22Rv1 (cell line): Measurements from ENCODE around the gene TPBG.
"Not testable (repeated sequence)": the region's sequence is repeated elsewhere in the genome, so short reads cannot be mapped to it uniquely, and the experiment has no call there.

ENCODE experiments used
- ZFX ChIP-seq: fragments of 450-650 bp; IDR thresholded peaks from 2 replicates; pipeline ENCODE4 v1.6.1; 2017; ENCODE audit warnings: antibody characterized with exemption, borderline replicate concordance
- TF ChIP-seq, protein P1 (sequence below): fragments of 450-650 bp; IDR thresholded peaks from 2 replicates; pipeline ENCODE4 v1.5.1; 2017; ENCODE audit warnings: mild to moderate bottlenecking

DNA sequence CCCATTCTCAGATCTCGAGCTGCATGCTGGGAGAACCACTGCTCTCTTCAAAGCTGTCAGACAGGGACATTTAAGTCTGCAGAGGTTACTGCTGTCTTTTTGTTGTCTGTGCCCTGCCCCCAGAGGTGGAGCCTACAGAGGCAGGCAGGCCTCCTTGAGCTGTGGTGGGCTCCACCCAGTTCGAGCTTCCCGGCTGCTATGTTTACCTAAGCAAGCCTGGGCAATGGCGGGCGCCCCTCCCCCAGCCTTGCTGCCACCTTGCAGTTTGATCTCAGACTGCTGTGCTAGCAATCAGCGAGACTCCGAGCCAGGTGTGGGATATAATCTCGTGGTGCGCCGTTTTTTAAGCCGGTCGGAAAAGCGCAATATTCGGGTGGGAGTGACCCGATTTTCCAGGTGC, 31.2 kb downstream of the TPBG start:
- TF ChIP-seq, protein P1, sequence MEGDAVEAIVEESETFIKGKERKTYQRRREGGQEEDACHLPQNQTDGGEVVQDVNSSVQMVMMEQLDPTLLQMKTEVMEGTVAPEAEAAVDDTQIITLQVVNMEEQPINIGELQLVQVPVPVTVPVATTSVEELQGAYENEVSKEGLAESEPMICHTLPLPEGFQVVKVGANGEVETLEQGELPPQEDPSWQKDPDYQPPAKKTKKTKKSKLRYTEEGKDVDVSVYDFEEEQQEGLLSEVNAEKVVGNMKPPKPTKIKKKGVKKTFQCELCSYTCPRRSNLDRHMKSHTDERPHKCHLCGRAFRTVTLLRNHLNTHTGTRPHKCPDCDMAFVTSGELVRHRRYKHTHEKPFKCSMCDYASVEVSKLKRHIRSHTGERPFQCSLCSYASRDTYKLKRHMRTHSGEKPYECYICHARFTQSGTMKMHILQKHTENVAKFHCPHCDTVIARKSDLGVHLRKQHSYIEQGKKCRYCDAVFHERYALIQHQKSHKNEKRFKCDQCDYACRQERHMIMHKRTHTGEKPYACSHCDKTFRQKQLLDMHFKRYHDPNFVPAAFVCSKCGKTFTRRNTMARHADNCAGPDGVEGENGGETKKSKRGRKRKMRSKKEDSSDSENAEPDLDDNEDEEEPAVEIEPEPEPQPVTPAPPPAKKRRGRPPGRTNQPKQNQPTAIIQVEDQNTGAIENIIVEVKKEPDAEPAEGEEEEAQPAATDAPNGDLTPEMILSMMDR, result not testable (repeated sequence)
- not testable (repeated sequence) for TF ChIP-seq ZFX
